Measurements from ENCODE around the gene CDC20. TPM values are rescaled to one million over a fixed set of nuclear protein-coding genes. Genes with fewer than 3 reads are reported as not detected.

CDC20 gene
- total and polyA plus RNA-seq, 7 donors, result 0.25 to 1.9 (median 1.1) TPM; not detected in 2

GRCh38 chr1:43352351-43352705, 6.5 kb upstream of the CDC20 start:
- H3K27ac ChIP-seq, result no peak overlapping the region
- no peaks in the 10 kb centered on the region for H3K4me1 ChIP-seq
- no peaks in the 10 kb centered on the region for H3K36me3 ChIP-seq (ENCODE audit: insufficient read depth in 1 of 2, low read depth in 1 of 2)
- H3K4me3 ChIP-seq, result no peak overlapping the region
- no peak for ATAC-seq
- TF ChIP-seq, protein P1, sequence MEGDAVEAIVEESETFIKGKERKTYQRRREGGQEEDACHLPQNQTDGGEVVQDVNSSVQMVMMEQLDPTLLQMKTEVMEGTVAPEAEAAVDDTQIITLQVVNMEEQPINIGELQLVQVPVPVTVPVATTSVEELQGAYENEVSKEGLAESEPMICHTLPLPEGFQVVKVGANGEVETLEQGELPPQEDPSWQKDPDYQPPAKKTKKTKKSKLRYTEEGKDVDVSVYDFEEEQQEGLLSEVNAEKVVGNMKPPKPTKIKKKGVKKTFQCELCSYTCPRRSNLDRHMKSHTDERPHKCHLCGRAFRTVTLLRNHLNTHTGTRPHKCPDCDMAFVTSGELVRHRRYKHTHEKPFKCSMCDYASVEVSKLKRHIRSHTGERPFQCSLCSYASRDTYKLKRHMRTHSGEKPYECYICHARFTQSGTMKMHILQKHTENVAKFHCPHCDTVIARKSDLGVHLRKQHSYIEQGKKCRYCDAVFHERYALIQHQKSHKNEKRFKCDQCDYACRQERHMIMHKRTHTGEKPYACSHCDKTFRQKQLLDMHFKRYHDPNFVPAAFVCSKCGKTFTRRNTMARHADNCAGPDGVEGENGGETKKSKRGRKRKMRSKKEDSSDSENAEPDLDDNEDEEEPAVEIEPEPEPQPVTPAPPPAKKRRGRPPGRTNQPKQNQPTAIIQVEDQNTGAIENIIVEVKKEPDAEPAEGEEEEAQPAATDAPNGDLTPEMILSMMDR (IDR thresholded peaks at IDR 0.05), result no peak
- 78 to 90% (median 87%) methylated on average over 2 of the region's 2 CpGs for WGBS, 3 donors
- no peaks in the 10 kb centered on the region for H3K27me3 ChIP-seq (ENCODE audit: insufficient read depth in 3 of 3, low read length in 2 of 3)
- intact Hi-C loops (cut with DNase I), result no loop called here
- H3K9me3 ChIP-seq, result no peaks in the 10 kb centered on the region
- DNase-seq, result no peak

DNA sequence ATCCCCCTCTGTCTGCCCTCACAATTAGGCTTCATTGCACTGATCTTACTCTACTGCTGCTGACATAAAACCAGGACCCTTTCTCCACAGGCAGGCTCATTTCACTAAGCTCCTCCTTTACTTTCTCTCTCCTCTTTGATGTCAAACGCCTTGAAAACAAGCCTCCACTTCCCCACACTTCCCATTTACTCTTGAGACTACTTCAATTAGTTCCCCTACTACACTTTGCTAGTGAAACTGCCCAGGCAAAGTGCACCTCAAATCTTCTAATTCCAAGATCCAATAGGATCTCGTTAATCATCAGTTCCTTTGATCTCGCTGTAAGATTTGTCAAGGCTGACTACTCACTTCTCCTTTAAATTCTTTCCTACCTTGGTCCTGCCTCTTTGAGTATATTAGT, 5.9 kb upstream of the CDC20 start:
- 42 to 51% (median 46%) methylated on average over 3 of the region's 3 CpGs for WGBS, 3 donors
- intact Hi-C loops (cut with DNase I), result no loop called here
- no peaks in the 10 kb centered on the region for H3K27me3 ChIP-seq (ENCODE audit: insufficient read depth in 3 of 3, low read length in 2 of 3)
- no peak overlapping the region for H3K27ac ChIP-seq
- H3K4me1 ChIP-seq, result peaks cover 2% of the 10 kb centered on the region
- H3K9me3 ChIP-seq, result no peaks in the 10 kb centered on the region
- ATAC-seq (no peak), DNase-seq (no peak)
- no peaks in the 10 kb centered on the region for H3K36me3 ChIP-seq (ENCODE audit: insufficient read depth in 1 of 2, low read depth in 1 of 2)
- H3K4me3 ChIP-seq, result no peak overlapping the region
- TF ChIP-seq, protein P1 (IDR thresholded peaks at IDR 0.05), result no peak

- no peak for DNase-seq
- Histone ChIP-seq H3K27me3 (ENCODE audit: insufficient read depth in 3 of 3, low read length in 2 of 3) (no peaks in the 10 kb centered on the region), H3K9me3 (no peaks in the 10 kb centered on the region), H3K4me3 (no peak overlapping the region), H3K36me3 (ENCODE audit: insufficient read depth in 1 of 2, low read depth in 1 of 2) (no peaks in the 10 kb centered on the region), H3K4me1 (peaks cover 10% of the 10 kb centered on the region), H3K27ac (no peak overlapping the region)
- WGBS, 3 donors, result 63 to 83% (median 71%) methylated on average over 2 of the region's 2 CpGs
- TF ChIP-seq, protein P1 (IDR thresholded peaks at IDR 0.05), result no peak
- no peak for ATAC-seq
- intact Hi-C loops (cut with DNase I), result no loop called here
Measured at GRCh38 chr1:43354471-43354870, 4.3 kb upstream of the CDC20 start.

GRCh38 chr1:43354936-43355335, 3.8 kb upstream of the CDC20 start:
- ATAC-seq (no peak), DNase-seq (no peak)
- peaks cover 11% of the 10 kb centered on the region for H3K4me1 ChIP-seq
- H3K27me3 ChIP-seq (ENCODE audit: insufficient read depth in 3 of 3, low read length in 2 of 3), result no peaks in the 10 kb centered on the region
- TF ChIP-seq, protein P1 (IDR thresholded peaks at IDR 0.05), result no peak
- intact Hi-C loops (cut with DNase I), result no loop called here
- no peaks in the 10 kb centered on the region for H3K9me3 ChIP-seq
- H3K36me3 ChIP-seq (ENCODE audit: insufficient read depth in 1 of 2, low read depth in 1 of 2), result no peaks in the 10 kb centered on the region
- 76 to 100% (median 87%) methylated on average over 2 of the region's 2 CpGs for WGBS, 3 donors
- no peak overlapping the region for H3K4me3 ChIP-seq
- H3K27ac ChIP-seq, result no peak overlapping the region

DNA sequence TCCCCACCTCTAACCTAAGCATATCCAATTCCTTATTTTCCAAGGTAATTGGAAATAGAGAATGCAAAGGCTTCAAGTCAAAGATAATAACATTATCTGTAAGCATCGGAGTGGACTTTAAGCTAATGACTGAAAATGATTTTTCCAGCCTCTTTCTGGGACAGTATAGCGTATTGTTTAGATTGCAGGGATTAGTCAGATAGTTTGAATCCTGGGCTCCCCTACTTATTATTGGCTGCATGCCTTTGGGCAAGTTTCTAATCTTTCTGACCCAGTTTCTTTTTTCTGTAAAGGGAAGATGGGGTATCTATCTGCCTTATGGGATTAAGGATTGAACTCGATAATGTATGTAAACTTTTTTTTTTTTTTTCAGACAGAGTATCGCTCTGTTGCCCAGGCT, 1.5 kb upstream of the CDC20 start:
- H3K27ac ChIP-seq, result no peak overlapping the region
- no peaks in the 10 kb centered on the region for H3K9me3 ChIP-seq
- H3K4me3 ChIP-seq, result no peak overlapping the region

More for the DNA sequence above, 1.5 kb upstream of the CDC20 start:
- TF ChIP-seq, protein P1 (IDR thresholded peaks at IDR 0.05), result no peak
- Histone ChIP-seq H3K27me3 (ENCODE audit: insufficient read depth in 3 of 3, low read length in 2 of 3) (no peaks in the 10 kb centered on the region), H3K36me3 (ENCODE audit: insufficient read depth in 1 of 2, low read depth in 1 of 2) (peaks cover 0 to 19% of the 10 kb centered on the region in 2 donors), H3K4me1 (peaks cover 11% of the 10 kb centered on the region)
- DNase-seq (no peak), ATAC-seq (no peak)
- 96% methylated on average over 4 of the region's 4 CpGs for WGBS, 3 donors
- intact Hi-C loops (cut with DNase I), result no loop called here
